ENCODE measurements around the gene RAP2A.

Gene RAP2A

DNA sequence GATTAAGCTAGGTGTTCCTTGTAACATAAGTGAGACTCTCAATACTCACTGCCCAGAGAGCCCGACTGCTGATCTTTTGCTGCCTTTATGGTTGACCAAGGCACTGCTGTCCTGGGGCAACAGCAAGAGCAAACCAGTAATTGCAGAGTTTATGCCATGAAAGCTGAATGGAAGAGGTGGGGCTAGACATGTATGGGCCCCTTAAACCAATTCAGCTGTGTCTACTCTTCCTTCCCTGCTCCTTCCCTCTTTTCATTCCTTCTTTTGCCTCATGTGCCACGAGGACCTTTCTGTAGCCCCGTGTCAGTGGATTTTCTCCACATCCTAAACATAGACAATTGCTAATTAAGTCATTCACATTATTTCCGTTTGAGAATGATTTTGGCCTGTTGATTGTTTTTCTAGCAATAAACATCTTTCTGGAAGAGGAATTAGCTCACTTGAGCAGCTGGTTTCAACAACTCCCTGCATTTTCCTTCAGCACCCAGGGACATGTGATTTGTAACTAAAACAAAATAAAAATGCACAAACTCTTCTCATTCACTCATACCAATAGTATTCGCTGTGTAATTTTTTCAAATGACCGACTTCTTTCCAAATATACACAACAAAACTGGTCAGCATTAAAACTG lies 40.5 kb downstream of the RAP2A start:
- DNase-seq (ENCODE audit: low read depth, low spot score) = no peak
- no peaks in the 10 kb centered on the region for H3K4me1 ChIP-seq (ENCODE audit: control insufficient read depth, insufficient read depth, low read length)
- H3K27me3 ChIP-seq (ENCODE audit: control insufficient read depth, insufficient read depth, low read length) = no peaks in the 10 kb centered on the region
- H3K36me3 ChIP-seq (ENCODE audit: control insufficient read depth, insufficient read depth, low read length) = no peaks in the 10 kb centered on the region
- WGBS (ENCODE audit: insufficient coverage, insufficient read length) = 100% methylated on average over 2 of the region's 6 CpGs
- H3K9me3 ChIP-seq (ENCODE audit: control insufficient read depth, insufficient read depth, low read length) = no peaks in the 10 kb centered on the region
- H3K27ac ChIP-seq (ENCODE audit: low read length) = no peak overlapping the region
- no peak overlapping the region for H3K4me3 ChIP-seq (ENCODE audit: low read length)

DNA sequence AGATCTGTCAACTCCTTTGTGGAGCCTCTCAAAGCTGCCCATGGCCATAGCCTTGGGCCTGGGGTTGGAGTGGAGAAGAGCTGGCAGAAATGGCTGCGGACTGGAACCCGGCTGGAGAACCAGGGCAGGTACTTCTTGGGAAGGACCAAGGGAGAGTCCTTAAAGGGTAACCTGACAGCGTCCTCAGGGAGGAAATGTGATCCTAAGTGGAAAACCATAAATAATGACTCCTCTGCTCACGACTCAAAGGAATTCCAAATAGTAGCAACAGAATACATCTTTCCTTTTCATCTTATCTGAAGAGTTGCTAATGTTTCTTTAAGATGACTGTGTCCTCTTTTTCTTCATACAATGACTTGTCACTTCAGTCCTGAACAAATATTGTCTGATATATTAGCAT lies 41.0 kb downstream of the RAP2A start:
- H3K9me3 ChIP-seq (ENCODE audit: control insufficient read depth, insufficient read depth, low read length) = no peaks in the 10 kb centered on the region
- peaks cover 1% of the 10 kb centered on the region; the same call in 1 of the 2 replicates for H3K4me1 ChIP-seq (ENCODE audit: control insufficient read depth, insufficient read depth, low read length)
- H3K4me3 ChIP-seq (ENCODE audit: low read length) = no peak overlapping the region
- WGBS (ENCODE audit: insufficient coverage, insufficient read length) = no CpG with 5 or more reads among the region's 4 CpGs
- DNase-seq (ENCODE audit: low read depth, low spot score) = no peak
- no peaks in the 10 kb centered on the region for H3K36me3 ChIP-seq (ENCODE audit: control insufficient read depth, insufficient read depth, low read length)
- no peaks in the 10 kb centered on the region for H3K27me3 ChIP-seq (ENCODE audit: control insufficient read depth, insufficient read depth, low read length)
- no peak overlapping the region for H3K27ac ChIP-seq (ENCODE audit: low read length)

DNA sequence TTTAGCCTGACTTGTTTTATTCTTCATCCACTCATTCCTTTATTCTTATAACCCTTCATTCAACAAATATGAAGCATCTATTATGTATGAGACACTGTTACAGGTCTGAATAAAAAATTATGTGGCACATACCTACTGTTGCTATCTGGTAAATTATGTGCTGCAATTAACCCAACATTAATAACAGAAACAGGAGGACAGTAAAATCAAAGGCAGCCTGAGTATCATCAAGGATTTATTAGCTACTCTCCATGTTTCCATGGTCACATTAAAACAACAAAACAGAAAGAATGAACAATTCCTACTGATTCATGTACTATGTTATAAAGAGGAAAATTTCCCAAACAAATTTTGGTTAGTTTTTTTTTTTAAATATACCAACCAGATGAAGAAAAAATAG lies 43.9 kb downstream of the RAP2A start:
- no peak for DNase-seq (ENCODE audit: low read depth, low spot score)
- Histone ChIP-seq H3K9me3 (ENCODE audit: control insufficient read depth, insufficient read depth, low read length) (no peaks in the 10 kb centered on the region), H3K27ac (ENCODE audit: low read length) (no peak overlapping the region)

DNA sequence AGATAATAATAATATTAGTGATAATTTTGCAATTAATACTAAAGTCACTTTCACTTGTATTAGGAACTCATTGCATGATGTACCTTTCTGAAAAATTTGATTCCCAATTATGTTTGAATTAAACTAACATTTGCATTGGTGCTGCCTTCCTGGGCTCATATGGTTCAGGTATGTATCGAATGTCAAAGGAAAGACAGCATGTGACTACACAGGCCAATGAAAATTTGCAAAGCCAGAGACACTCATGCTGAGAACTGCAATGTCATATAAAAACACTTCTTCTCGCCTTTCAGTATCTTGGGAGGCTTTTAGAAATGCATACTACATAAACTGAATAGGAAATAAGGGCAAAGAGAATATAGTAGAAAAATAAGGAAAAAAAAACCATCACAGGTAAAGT lies 44.3 kb downstream of the RAP2A start:
- Histone ChIP-seq H3K4me3 (ENCODE audit: low read length) (no peak overlapping the region), H3K9me3 (ENCODE audit: control insufficient read depth, insufficient read depth, low read length) (no peaks in the 10 kb centered on the region), H3K36me3 (ENCODE audit: control insufficient read depth, insufficient read depth, low read length) (no peaks in the 10 kb centered on the region), H3K4me1 (ENCODE audit: control insufficient read depth, insufficient read depth, low read length) (peaks cover 1% of the 10 kb centered on the region; the same call in 1 of the 2 replicates), H3K27ac (ENCODE audit: low read length) (no peak overlapping the region), H3K27me3 (ENCODE audit: control insufficient read depth, insufficient read depth, low read length) (no peaks in the 10 kb centered on the region)
- DNase-seq (ENCODE audit: low read depth, low spot score) = no peak
- no CpG with 5 or more reads among the region's 2 CpGs for WGBS (ENCODE audit: insufficient coverage, insufficient read length)

More for the DNA sequence above, 43.9 kb downstream of the RAP2A start:
- Histone ChIP-seq H3K27me3 (ENCODE audit: control insufficient read depth, insufficient read depth, low read length) (no peaks in the 10 kb centered on the region), H3K4me3 (ENCODE audit: low read length) (no peak overlapping the region), H3K4me1 (ENCODE audit: control insufficient read depth, insufficient read depth, low read length) (peaks cover 1% of the 10 kb centered on the region; the same call in 1 of the 2 replicates), H3K36me3 (ENCODE audit: control insufficient read depth, insufficient read depth, low read length) (no peaks in the 10 kb centered on the region)

DNA sequence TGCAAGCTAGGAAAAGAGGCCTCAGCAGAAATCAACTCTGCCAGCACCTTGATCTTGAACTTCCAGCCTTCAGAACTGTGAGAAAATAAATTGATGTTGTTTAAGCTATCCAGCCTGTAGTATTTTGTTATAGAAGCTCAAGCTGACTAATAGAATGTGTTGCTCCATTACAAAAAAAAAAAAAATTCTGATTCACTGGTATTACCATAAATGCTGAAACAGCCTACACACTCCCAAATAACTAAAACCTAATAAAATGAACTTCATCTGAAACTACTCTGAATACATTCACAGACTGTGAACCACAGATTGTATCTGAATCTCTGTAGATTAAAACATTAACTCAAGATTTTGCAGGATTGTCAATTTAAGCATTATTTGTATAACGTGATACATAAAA lies 49.5 kb downstream of the RAP2A start:
- DNase-seq (ENCODE audit: low read depth, low spot score) = no peak
- no CpG with 5 or more reads among the region's 1 CpG for WGBS (ENCODE audit: insufficient coverage, insufficient read length)

DNA sequence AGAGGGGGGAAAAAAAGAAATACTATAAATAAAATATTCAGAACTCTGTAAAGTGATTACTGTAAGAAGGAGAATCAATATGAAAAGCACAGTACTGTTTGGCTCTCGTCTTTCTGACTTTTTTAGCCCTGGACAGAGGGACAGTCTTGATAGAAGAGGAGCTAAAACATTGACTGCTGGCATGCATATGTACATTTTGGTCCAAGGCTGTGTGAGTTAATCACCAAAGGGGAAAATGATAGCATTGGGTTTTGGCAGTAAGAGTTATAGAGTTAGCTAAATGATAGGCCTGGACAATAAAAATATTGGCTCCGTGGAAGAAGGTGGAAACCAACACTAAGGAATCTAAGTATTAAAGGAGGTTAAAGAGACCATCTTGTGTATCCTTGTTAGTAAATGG lies 50.3 kb downstream of the RAP2A start:
- DNase-seq (ENCODE audit: low read depth, low spot score) = no peak
- H3K9me3 ChIP-seq (ENCODE audit: control insufficient read depth, insufficient read depth, low read length) = no peaks in the 10 kb centered on the region
- no peak overlapping the region for H3K4me3 ChIP-seq (ENCODE audit: low read length)
- no peak overlapping the region for H3K27ac ChIP-seq (ENCODE audit: low read length)
- H3K4me1 ChIP-seq (ENCODE audit: control insufficient read depth, insufficient read depth, low read length) = peaks cover 1% of the 10 kb centered on the region; the same call in 1 of the 2 replicates
- no CpG with 5 or more reads among the region's 2 CpGs for WGBS (ENCODE audit: insufficient coverage, insufficient read length)
- H3K36me3 ChIP-seq (ENCODE audit: control insufficient read depth, insufficient read depth, low read length) = no peaks in the 10 kb centered on the region
- no peaks in the 10 kb centered on the region for H3K27me3 ChIP-seq (ENCODE audit: control insufficient read depth, insufficient read depth, low read length)

More for the DNA sequence above, 49.5 kb downstream of the RAP2A start:
- H3K27ac ChIP-seq (ENCODE audit: low read length) = no peak overlapping the region
- H3K9me3 ChIP-seq (ENCODE audit: control insufficient read depth, insufficient read depth, low read length) = no peaks in the 10 kb centered on the region
- peaks cover 1% of the 10 kb centered on the region; the same call in 1 of the 2 replicates for H3K4me1 ChIP-seq (ENCODE audit: control insufficient read depth, insufficient read depth, low read length)
- no peak overlapping the region for H3K4me3 ChIP-seq (ENCODE audit: low read length)
- no peaks in the 10 kb centered on the region for H3K27me3 ChIP-seq (ENCODE audit: control insufficient read depth, insufficient read depth, low read length)
- H3K36me3 ChIP-seq (ENCODE audit: control insufficient read depth, insufficient read depth, low read length) = no peaks in the 10 kb centered on the region

DNA sequence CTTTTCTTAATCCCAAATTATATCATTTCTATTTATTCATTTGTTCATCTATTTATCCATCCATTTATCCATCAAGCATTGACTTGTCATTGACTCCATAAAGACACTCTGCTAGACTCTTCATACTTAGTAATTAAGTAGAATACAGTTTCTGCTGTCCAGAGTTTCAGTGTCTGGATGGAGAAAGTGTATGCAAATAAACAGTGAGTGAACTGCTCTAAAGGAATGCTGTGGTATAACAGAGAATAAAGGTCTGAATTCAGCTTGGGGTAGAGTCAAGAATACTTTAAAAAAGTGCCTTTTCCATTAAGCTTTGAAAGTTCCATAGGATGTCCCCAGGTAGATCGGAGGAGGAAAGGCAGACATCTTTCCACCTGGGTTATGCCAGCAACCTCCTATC lies 51.4 kb downstream of the RAP2A start:
- Histone ChIP-seq H3K4me3 (ENCODE audit: low read length) (no peak overlapping the region), H3K4me1 (ENCODE audit: control insufficient read depth, insufficient read depth, low read length) (no peaks in the 10 kb centered on the region), H3K9me3 (ENCODE audit: control insufficient read depth, insufficient read depth, low read length) (no peaks in the 10 kb centered on the region), H3K27ac (ENCODE audit: low read length) (no peak overlapping the region), H3K36me3 (ENCODE audit: control insufficient read depth, insufficient read depth, low read length) (no peaks in the 10 kb centered on the region), H3K27me3 (ENCODE audit: control insufficient read depth, insufficient read depth, low read length) (no peaks in the 10 kb centered on the region)
- DNase-seq (ENCODE audit: low read depth, low spot score) = no peak
- WGBS (ENCODE audit: insufficient coverage, insufficient read length) = no CpG with 5 or more reads among the region's 1 CpG

DNA sequence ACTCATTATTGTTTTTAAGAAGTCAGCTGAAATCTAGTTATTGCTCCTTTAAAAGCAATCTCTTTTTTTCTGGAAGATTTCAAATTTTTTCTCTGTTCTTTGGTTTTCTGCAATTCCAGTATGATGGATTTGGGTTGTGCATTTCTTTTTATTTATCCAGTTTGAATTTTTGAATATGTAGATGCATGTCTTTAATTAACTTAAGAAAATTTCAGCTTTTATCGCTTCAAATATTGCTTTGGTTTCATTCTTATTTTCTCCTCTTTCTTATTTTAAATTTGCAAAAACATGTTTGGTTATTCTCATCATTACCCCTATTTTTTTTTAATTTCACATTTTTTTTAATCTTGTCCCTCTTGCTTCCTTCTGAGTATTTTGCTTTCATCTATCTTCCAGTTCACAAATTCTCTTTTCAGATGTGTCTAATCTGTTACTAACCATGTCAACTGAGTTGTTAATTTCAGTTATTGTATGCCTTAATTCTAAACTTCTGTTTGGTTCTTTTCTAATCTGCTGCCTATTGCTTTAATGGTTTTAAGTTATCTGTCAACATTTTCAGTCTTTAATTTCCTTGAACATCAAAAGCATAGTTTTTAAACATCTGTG lies 56.8 kb downstream of the RAP2A start:
- no CpG with 5 or more reads among the region's 1 CpG for WGBS (ENCODE audit: insufficient coverage, insufficient read length)
- DNase-seq (ENCODE audit: low read depth, low spot score) = no peak

DNA sequence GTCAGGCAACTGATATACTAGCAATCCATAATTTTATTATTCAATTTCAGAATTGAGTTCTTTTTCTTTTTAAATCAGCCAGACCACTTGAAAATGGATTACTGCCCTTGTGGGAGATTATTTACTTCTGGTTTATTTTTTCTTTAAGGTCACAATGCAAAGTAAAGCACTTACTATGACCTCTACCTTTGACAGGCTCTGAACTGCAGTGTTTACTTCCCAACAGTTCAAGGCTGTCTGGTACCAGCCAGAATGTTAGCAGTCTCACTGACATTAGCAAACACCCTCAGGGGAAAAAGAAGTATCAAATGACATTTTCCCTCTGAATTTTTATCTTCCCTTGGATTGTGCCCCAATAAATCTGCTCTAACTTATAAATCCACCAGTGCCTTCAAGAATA lies 57.5 kb downstream of the RAP2A start:
- H3K36me3 ChIP-seq (ENCODE audit: control insufficient read depth, insufficient read depth, low read length) = no peaks in the 10 kb centered on the region
- H3K27ac ChIP-seq (ENCODE audit: low read length) = no peak overlapping the region
- DNase-seq (ENCODE audit: low read depth, low spot score) = no peak
- H3K4me1 ChIP-seq (ENCODE audit: control insufficient read depth, insufficient read depth, low read length) = no peaks in the 10 kb centered on the region; the same call in 1 of the 2 replicates
- no peaks in the 10 kb centered on the region for H3K27me3 ChIP-seq (ENCODE audit: control insufficient read depth, insufficient read depth, low read length)
- no peaks in the 10 kb centered on the region for H3K9me3 ChIP-seq (ENCODE audit: control insufficient read depth, insufficient read depth, low read length)
- no peak overlapping the region for H3K4me3 ChIP-seq (ENCODE audit: low read length)

More for the DNA sequence above, 56.8 kb downstream of the RAP2A start:
- Histone ChIP-seq H3K36me3 (ENCODE audit: control insufficient read depth, insufficient read depth, low read length) (no peaks in the 10 kb centered on the region), H3K27ac (ENCODE audit: low read length) (no peak overlapping the region), H3K4me3 (ENCODE audit: low read length) (no peak overlapping the region), H3K27me3 (ENCODE audit: control insufficient read depth, insufficient read depth, low read length) (no peaks in the 10 kb centered on the region), H3K4me1 (ENCODE audit: control insufficient read depth, insufficient read depth, low read length) (no peaks in the 10 kb centered on the region; the same call in 1 of the 2 replicates), H3K9me3 (ENCODE audit: control insufficient read depth, insufficient read depth, low read length) (no peaks in the 10 kb centered on the region)

DNA sequence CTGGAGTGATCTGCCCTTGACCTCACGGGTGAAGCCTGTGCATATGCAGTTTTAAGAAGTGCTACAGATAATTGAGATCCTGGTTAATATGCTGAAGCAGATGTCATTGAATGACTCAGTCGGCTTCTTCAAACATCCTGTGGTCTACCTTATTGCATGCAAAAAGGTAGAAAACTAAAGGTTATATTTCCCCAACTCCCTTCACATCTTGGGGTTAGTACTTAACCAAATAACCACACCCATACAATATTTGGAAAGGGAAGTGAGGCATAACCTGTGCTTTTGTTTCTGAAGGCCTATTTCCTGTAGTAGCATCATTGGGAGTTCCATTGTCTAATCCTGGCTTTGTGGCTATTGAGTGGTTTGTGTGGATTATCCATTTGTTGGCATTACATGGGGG lies 58.3 kb downstream of the RAP2A start:
- no peaks in the 10 kb centered on the region for H3K36me3 ChIP-seq (ENCODE audit: control insufficient read depth, insufficient read depth, low read length)
- WGBS (ENCODE audit: insufficient coverage, insufficient read length) = no CpG with 5 or more reads among the region's 2 CpGs
- no peaks in the 10 kb centered on the region for H3K9me3 ChIP-seq (ENCODE audit: control insufficient read depth, insufficient read depth, low read length)
- H3K27ac ChIP-seq (ENCODE audit: low read length) = no peak overlapping the region
- DNase-seq (ENCODE audit: low read depth, low spot score) = no peak
- no peaks in the 10 kb centered on the region for H3K27me3 ChIP-seq (ENCODE audit: control insufficient read depth, insufficient read depth, low read length)
- H3K4me1 ChIP-seq (ENCODE audit: control insufficient read depth, insufficient read depth, low read length) = no peaks in the 10 kb centered on the region; the same call in 1 of the 2 replicates
- H3K4me3 ChIP-seq (ENCODE audit: low read length) = no peak overlapping the region

Data from iPS DF 6.9 (cell line).